HG02973 (cell line): Measurements from ENCODE around the gene MKNK1.

ENCODE experiments used
- ATAC-seq: cut with Tn5 transposase; IDR thresholded peaks from one replicate; pipeline ENCODE4 v1.9.1; 2021; ENCODE audit warnings: moderate library complexity; ENCODE audit not compliant: unreplicated experiment

MKNK1 gene

DNA sequence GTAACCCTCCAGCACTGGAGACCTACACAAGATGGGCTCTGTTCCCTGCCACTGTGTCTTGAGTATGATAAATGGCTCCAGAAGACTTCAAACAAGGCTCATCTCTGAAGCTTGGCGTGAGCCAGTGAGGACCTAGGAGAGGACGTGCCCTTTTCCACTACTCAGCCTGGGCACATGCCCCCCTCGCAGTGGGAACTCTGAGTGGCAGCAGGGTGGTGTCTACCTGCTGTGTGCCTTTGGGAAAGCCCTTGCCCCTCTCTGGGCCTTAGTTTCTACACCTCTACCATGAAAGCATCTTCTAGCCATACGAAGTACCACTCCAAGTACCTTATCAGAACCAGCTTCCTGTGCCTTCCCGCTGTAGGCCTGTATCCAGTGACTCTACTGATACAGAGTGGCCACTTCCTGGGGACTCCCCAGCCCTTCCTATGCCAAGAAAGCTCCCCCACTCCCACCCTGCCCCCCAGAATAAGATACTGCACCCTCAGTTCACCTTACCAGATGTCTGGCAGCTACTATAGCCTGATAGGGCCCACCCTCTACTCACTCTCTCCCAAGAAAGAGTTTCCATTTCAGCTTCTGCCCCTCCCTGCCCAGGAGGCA lies 15.7 kb upstream of the MKNK1 start:
- no peak for ATAC-seq

GRCh38 chr1:46618754-46619415 lies 14.8 kb upstream of the MKNK1 start:
- no peak for ATAC-seq

DNA sequence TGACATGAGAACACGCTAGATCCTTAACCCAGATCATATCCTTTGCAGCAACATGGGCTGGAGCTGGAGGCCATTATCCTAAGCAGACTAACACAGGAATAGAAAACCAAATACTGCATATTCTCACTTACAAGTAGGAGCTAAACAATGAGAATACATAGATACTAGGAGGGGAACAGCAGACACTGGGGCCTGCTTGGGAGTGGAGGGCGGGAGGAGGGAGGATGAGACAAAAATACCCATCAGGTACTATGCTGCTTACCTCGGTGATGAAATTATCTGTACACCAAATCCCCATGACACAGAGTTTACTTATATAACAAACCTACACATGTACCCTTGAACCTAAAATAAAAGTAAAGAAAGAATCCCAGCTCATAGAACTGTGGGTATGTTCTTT lies 13.8 kb upstream of the MKNK1 start:
- ATAC-seq: no peak

GRCh38 chr1:46617108-46617800 lies 13.2 kb upstream of the MKNK1 start:
- ATAC-seq: no peak

GRCh38 chr1:46616277-46617107 lies 12.4 kb upstream of the MKNK1 start, which contains the start of gene MOB3C:
MOB3C (minus strand) TSS chr1:46616811; CDS start chr1:46613321, 3,490 bp downstream.
- ATAC-seq: peak; percentile 59

- ATAC-seq: no peak
Measured at GRCh38 chr1:46615735-46616134, 11.7 kb upstream of the MKNK1 start.

DNA sequence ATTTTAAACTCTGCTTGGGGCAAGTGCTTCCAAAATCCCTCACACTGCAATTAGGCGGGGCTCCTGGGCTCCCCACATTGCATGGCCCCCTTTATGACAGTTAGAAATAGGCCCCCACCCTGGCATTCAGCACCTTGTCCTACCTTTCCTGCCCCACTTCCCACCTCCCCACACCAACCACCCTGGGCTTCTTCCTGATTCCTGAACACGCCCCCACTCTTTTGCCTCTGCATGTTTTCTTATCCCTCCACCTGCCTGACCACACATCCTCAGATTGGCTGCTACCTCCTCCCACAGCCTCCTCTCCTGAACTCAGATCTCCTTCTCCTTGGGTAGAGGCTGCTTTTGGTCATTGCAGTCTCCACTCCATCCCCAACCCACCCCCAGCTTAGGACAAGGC lies 11.0 kb upstream of the MKNK1 start:
- no peak for ATAC-seq

DNA sequence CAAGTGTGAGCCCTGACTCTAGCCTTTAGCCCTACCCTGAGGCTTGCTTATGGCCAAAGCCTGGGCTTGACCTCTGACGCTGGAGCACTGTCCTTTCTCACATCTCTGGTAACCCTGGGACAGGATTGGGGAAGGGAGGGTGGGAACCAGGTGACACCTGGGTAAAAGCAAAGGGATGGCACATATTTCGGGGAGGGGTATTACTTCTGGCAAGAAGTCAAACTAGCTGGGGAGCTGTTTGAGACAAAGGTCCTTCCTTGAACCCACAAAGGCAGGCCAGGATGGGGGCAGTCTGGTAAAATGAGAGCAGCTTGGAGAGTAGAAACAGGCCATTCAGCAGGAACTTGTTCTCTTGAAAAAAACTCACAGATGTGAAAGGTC lies 10.5 kb upstream of the MKNK1 start:
- no peak for ATAC-seq

GRCh38 chr1:46613661-46614603 lies 9.9 kb upstream of the MKNK1 start:
- ATAC-seq: peak; percentile 50

DNA sequence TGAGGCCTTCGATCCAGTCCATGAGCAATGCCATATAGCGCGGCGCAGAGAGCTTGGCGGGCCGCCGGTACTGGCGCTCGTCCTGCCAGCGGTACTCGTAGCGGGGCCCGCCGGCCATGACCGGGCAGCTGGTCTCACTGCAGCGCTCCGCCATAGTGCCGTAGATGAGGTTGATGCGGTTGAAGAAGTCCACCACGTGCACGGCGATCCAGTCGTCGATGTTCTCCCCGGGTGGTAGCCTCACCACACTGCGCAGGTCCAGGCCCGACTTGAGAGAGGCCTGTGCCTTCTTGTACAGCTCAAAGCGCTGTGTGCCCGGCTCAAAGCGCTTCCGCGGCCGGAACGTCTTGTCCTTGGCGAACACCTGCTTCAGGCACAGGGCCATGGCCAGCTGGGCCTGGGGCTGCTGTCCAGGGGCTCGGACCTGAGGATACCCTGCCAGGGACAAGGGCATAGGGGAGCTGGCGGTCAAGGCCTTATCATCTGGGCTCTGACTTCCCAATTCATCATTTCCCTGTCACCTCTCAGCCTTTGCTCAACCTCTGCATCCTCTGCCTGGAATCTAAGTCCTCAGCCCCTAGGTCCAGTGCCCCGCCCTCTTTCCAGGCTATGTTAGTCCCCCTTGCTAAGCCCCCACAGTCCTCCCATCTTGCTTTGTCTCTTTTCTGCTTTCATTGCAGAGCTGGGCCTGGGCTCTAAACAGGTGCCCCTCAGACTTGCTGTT lies 9.0 kb upstream of the MKNK1 start:
- no peak for ATAC-seq

DNA sequence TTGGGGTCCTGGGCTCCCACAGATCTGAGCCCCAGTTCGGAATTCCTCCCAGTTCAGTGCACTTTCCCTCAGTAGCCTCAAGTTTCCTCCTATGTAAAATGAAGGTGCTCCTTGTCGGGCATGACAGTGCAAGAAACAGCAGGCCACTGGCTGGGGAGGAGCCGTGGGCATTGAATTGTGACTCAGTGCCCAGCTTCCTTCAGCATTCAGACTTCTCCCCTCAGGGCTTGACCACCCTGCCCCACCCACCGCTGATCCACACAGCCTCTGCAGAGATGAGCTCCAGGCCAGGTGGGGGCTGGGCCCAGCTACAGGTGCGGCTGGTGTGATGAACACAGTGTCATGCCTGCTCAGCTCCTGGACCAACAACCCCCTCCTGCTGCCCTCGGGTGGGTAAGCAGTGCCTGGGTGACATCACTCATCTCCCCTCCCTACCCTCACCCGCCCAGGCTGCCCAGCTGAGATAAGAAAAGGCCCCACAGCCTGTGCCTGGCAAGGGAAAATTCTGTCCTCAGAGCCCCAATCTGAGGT lies 7.7 kb upstream of the MKNK1 start:
- no peak for ATAC-seq

DNA sequence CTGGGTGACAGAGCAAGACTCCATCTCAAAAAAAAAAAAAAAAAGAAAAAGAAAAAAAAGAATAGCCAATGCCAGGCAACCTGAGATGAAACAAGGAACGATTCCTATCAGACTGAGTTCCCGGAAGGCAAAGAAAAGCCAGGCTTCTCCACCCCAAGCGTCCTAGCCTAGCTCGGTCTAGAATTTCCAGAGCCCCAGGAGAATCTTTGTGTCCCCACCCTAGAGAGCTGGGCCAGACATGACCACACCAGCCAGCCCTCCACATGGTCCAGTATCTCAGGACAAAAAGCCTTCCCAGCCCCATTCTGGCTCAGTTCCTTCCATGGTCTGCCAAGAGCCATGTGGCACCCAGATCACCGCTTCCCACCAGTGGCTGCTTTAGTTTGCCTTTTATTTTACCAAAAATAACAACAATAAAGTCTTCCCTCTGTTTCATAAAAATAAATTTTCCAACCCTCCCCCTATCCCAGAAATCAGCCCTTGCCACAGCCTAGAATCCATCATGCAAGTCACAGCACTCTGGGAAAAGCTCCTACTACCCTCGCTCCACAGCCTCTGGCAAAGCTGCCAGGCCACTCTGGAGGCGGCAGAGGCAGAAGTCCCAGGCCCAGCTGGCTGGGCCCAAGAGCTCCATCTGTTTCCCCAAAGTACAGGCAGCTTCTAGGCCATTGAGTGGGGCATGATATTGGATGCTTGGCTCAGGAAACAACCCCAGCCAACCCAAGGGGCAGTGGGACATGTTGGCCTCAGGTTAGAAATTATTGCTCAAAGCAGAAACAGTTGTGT lies 3.5 kb upstream of the MKNK1 start:
- no peak for ATAC-seq

- no peak for ATAC-seq
Measured at GRCh38 chr1:46606255-46606965, 2.3 kb upstream of the MKNK1 start.

GRCh38 chr1:46605232-46605631 lies 1.2 kb upstream of the MKNK1 start:
- ATAC-seq: no peak

DNA sequence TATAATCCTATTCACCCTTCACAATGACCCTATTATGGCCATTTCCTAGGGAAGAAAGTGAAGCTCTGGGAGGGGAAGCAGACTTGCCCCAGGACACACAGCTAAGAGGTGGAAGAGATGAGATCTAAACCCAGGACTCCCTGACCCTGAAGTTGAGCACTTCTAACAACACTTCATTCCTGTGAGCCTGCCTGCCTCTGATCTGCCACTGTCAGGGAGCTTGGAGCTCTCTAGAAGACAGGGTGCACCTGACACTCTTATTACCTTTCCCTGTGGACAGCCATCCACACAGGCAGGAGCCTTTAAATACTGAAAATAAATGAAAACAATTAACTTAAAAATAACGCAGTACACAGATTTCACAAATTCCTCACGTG lies 599 bp downstream of the MKNK1 start:
- ATAC-seq: no peak

DNA sequence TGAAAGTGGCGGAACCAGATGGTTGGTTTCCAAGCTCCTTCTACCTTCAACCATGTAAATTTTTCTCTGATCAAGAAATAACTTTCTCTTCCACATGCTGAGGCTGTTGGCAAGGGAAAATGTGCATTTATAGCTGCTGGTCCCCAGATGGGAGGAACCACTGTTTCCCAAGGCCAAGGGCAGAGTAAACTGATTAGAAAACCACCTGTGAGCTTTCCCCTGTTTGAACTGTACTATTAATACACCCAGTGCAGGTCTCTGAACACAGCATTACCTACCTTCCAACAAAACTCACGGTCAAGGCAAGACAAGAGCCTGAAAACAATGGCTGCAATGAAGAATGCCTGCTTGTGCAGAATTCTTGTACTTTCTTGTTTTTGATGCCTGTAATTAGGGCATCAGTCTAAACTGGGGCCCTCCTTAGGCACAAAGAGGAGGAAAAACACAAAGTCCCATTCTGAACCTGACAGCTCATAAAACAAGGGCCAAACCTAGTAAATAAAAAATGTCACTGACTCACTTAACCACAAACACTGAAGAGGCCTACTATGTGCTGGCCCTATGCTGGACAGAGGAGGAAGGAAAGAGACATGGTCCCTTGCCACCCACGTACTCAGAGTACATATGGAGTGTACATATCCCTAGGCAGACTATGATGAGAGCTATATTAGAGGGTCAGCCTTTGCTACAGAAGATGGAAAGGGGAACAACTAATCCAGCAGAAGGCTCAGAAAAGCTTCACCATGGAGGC lies 2.6 kb downstream of the MKNK1 start:
- no peak for ATAC-seq
